Lower leg skin (tissue), 3 donors: ENCODE results near the gene DCDC2C.

Experiments used
- CTCF ChIP-seq, 3 donors: fragments of 450-650 bp; IDR thresholded peaks; one replicate each; pipeline ENCODE4 v1.5.1; 2016; ENCODE audit warnings: antibody characterized with exemption in 3 of 3, mild to moderate bottlenecking in 3 of 3, moderate library complexity in 2 of 3
- POLR2A ChIP-seq, 2 donors: fragments of 450-650 bp; IDR thresholded peaks; one replicate each; pipeline ENCODE4 v1.6.1; 2016 to 2017; ENCODE audit warnings: antibody characterized with exemption in 2 of 2, mild to moderate bottlenecking in 1 of 2, moderate library complexity in 1 of 2

GRCh38 chr2:3807853-3808252 is 104.5 kb downstream of the DCDC2C start:
- TF ChIP-seq CTCF (IDR thresholded peaks at IDR 0.05) (no peak), POLR2A (IDR thresholded peaks at IDR 0.05) (no peak)
